ENCODE results near the gene ALDH7A1. TPM values are rescaled to one million over a fixed set of nuclear protein-coding genes. Genes with fewer than 3 reads are reported as not detected.

ALDH7A1 gene
- total and polyA plus RNA-seq, 2 donors (not counting 1 experiment from before 2014, with no cell fraction given), result 0.78 to 3.3 TPM

DNA sequence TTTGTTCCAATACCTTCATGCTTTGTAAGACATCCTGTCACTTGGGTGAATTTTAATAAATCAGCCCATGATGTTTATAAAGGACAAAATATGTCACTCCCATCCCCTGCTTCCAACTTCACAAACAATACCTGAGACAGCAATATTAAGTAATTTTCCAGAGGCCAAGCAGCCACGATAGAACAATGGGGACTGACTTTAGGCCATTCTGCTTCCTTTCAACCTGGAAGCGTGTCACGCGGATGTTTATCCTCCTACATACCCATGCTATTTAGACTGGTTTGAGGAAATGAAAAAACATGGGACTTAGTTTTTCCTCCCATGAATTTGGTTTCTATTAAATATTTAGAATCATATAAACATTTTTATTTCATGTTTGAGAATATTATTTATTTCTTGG lies 88.9 kb downstream of the ALDH7A1 start:
- TF ChIP-seq, protein P1, sequence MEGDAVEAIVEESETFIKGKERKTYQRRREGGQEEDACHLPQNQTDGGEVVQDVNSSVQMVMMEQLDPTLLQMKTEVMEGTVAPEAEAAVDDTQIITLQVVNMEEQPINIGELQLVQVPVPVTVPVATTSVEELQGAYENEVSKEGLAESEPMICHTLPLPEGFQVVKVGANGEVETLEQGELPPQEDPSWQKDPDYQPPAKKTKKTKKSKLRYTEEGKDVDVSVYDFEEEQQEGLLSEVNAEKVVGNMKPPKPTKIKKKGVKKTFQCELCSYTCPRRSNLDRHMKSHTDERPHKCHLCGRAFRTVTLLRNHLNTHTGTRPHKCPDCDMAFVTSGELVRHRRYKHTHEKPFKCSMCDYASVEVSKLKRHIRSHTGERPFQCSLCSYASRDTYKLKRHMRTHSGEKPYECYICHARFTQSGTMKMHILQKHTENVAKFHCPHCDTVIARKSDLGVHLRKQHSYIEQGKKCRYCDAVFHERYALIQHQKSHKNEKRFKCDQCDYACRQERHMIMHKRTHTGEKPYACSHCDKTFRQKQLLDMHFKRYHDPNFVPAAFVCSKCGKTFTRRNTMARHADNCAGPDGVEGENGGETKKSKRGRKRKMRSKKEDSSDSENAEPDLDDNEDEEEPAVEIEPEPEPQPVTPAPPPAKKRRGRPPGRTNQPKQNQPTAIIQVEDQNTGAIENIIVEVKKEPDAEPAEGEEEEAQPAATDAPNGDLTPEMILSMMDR (IDR thresholded peaks at IDR 0.05), result no peak
- no peak for TF ChIP-seq EZH2 (IDR thresholded peaks at IDR 0.05; ENCODE audit: borderline replicate concordance, insufficient read depth, low read depth, low read length, poor library complexity, severe bottlenecking)
- ATAC-seq (ENCODE audit: low read depth), result no peak
- no peaks in the 10 kb centered on the region for H3K27me3 ChIP-seq (replicated peaks in 1 of 4; ENCODE audit: control extremely low read depth in 1 of 4, control insufficient read depth in 3 of 4, insufficient read depth in 4 of 4, low read length in 3 of 4)
- no peaks in the 10 kb centered on the region for H3K9me3 ChIP-seq (ENCODE audit: control extremely low read depth in 1 of 3, control insufficient read depth in 2 of 3, insufficient read depth in 1 of 3, low read length in 2 of 3)
- no peak overlapping the region for H3K4me3 ChIP-seq (ENCODE audit: control extremely low read depth in 1 of 5, extremely low read depth in 1 of 5, insufficient read depth in 1 of 5, low read depth in 2 of 5, low read length in 4 of 5)
- Mint-ChIP-seq H3K9me3 (ENCODE audit: insufficient read depth) (no peaks in the 10 kb centered on the region), H3K4me1 (peaks cover 9% of the 10 kb centered on the region), H3K27ac (no peak overlapping the region), H3K27me3 (peaks cover 3% of the 10 kb centered on the region), H3K4me3 (no peak overlapping the region)
- ChIA-PET POLR2A (no interaction called here), CTCF (interaction anchor here (0.5 kb wide), 1 partner anchor 11 kb away, joined by 3 read pairs; no protein-coding TSS in a partner anchor)
- H2AFZ ChIP-seq (ENCODE audit: insufficient read depth, low read depth, low read length, poor library complexity, severe bottlenecking), result no peak overlapping the region
- H3K36me3 ChIP-seq (replicated peaks in 1 of 2; ENCODE audit: control extremely low read depth in 1 of 2, control insufficient read depth in 1 of 2, extremely low read depth in 1 of 2, insufficient read depth in 2 of 2, low read length in 1 of 2), result no peaks in the 10 kb centered on the region
- H4K20me1 ChIP-seq (ENCODE audit: control insufficient read depth, insufficient read depth, low read length, poor library complexity, severe bottlenecking), result no peaks in the 10 kb centered on the region
- no peak for DNase-seq
- H3K79me2 ChIP-seq (ENCODE audit: control insufficient read depth, insufficient read depth, low read length), result no peaks in the 10 kb centered on the region
- H3K4me2 ChIP-seq (replicated peaks; ENCODE audit: low read depth, low read length, poor library complexity, severe bottlenecking), result no peak overlapping the region
- intact Hi-C loops (cut with micrococcal nuclease), result no loop called here
- no peak overlapping the region for H3K9ac ChIP-seq (ENCODE audit: low read length)
- no peak overlapping the region for H3K27ac ChIP-seq (ENCODE audit: low read length in 2 of 2)
- WGBS (ENCODE audit: insufficient coverage), result no CpG with 5 or more reads among the region's 4 CpGs
- no peaks in the 10 kb centered on the region for H3K4me1 ChIP-seq (ENCODE audit: control insufficient read depth in 2 of 2, insufficient read depth in 2 of 2, low read length in 2 of 2)

DNA sequence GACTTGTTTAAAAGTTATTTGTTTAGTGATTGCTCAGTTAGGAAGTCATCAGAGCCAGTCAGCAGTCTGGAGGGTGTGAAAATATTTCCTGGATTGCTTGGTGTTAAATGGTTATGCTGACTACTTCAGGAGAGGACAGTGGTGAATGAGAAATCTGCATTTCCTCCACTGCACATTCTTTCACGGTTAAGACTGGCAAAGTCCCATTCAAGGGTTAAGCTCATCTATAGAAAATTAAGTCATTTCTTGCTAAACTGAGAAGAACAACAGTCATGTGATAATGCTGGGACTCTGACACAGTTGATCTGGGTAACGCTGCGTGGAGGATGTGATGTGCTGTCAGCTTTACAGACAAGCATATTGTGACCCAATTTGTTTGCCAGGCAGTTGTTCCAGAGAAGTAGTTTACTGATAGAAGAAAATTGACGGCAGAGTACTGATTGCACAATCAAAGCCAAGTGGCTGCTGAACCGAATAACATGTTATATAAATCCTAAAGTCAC lies 91.4 kb downstream of the ALDH7A1 start:
- DNase-seq (no peak), ATAC-seq (ENCODE audit: low read depth) (no peak)
- Histone ChIP-seq H4K20me1 (ENCODE audit: control insufficient read depth, insufficient read depth, low read length, poor library complexity, severe bottlenecking) (no peaks in the 10 kb centered on the region), H3K4me1 (ENCODE audit: control insufficient read depth in 2 of 2, insufficient read depth in 2 of 2, low read length in 2 of 2) (no peaks in the 10 kb centered on the region), H3K4me2 (replicated peaks; ENCODE audit: low read depth, low read length, poor library complexity, severe bottlenecking) (no peak overlapping the region), H3K79me2 (ENCODE audit: control insufficient read depth, insufficient read depth, low read length) (no peaks in the 10 kb centered on the region), H3K36me3 (replicated peaks in 1 of 2; ENCODE audit: control extremely low read depth in 1 of 2, control insufficient read depth in 1 of 2, extremely low read depth in 1 of 2, insufficient read depth in 2 of 2, low read length in 1 of 2) (no peaks in the 10 kb centered on the region), H3K27ac (ENCODE audit: low read length in 2 of 2) (no peak overlapping the region), H3K27me3 (replicated peaks in 1 of 4; ENCODE audit: control extremely low read depth in 1 of 4, control insufficient read depth in 3 of 4, insufficient read depth in 4 of 4, low read length in 3 of 4) (no peaks in the 10 kb centered on the region), H2AFZ (ENCODE audit: insufficient read depth, low read depth, low read length, poor library complexity, severe bottlenecking) (no peak overlapping the region), H3K4me3 (ENCODE audit: control extremely low read depth in 1 of 5, extremely low read depth in 1 of 5, insufficient read depth in 1 of 5, low read depth in 2 of 5, low read length in 4 of 5) (no peak overlapping the region), H3K9me3 (ENCODE audit: control extremely low read depth in 1 of 3, control insufficient read depth in 2 of 3, insufficient read depth in 1 of 3, low read length in 2 of 3) (no peaks in the 10 kb centered on the region), H3K9ac (ENCODE audit: low read length) (no peak overlapping the region)
- Mint-ChIP-seq H3K9me3 (ENCODE audit: insufficient read depth) (no peaks in the 10 kb centered on the region), H3K4me3 (no peak overlapping the region), H3K4me1 (peaks cover 2% of the 10 kb centered on the region), H3K27me3 (peaks cover 3% of the 10 kb centered on the region), H3K27ac (no peak overlapping the region)
- CTCF ChIA-PET, result no interaction called here
- intact Hi-C loops (cut with micrococcal nuclease), result no loop called here
- WGBS (ENCODE audit: insufficient coverage), result 88% methylated on average over 2 of the region's 5 CpGs
- TF ChIP-seq, protein P1 (IDR thresholded peaks at IDR 0.05), result no peak
- TF ChIP-seq EZH2 (IDR thresholded peaks at IDR 0.05; ENCODE audit: borderline replicate concordance, insufficient read depth, low read depth, low read length, poor library complexity, severe bottlenecking), result no peak
- POLR2A ChIA-PET, result no interaction called here

Data from B cell (primary cell).